ENCODE results near the gene FETUB.

DNA sequence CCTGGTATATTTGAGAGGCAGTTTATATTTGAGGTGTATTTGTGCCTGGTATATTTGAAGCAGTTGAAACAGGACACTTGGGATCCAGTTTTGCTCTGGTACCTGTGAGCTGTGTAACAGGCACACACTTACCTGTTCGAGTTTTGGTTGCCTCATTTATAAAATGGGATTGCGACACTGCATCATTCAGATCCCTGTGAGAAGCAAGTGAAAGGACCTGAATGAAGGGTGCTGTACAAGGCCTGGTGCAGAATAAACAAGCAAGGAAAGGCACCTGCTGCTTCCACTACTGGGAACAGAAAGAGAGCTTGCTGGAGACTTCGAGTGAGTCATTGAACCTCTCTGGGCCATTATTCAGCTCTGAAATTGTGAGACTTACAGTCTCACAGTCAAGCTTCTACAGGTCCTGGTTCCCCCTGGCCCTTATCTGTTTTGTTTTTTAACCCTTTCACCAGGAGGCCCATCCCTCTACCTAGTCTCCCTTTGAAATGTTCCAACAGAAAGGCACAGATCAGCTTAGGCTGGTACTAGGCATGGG is 11.5 kb downstream of the FETUB start:
- TF ChIP-seq CTCF (conservative IDR thresholded peaks at IDR 0.05; ENCODE audit: low read depth, low read length): no peak
- TF ChIP-seq EZH2 (IDR thresholded peaks at IDR 0.05; ENCODE audit: low read length, unreplicated experiment): no peak

All from PC-3 (cell line).